Keratinocyte (primary cell): ENCODE measurements around the gene NDUFAB1.

ENCODE experiments used
- EZH2 ChIP-seq: IDR thresholded peaks from one replicate; pipeline ENCODE4 v1.6.1; 2012; ENCODE audit warnings: inconsistent platforms, mild to moderate bottlenecking, low read length, moderate library complexity
- TF ChIP-seq, protein P1 (sequence below), 3 experiments: IDR thresholded peaks in 1 of 3; conservative IDR thresholded peaks in 1 of 3; optimal IDR thresholded peaks in 1 of 3; 2 replicates in 2 of 3; 3 replicates in 1 of 3; pipeline versions ENCODE3 to v1.5.1; 2011; ENCODE audit warnings: low read length in 3 of 3, mild to moderate bottlenecking in 3 of 3, moderate library complexity in 2 of 3, control low read depth in 1 of 3, inconsistent platforms in 1 of 3; ENCODE audit not compliant: insufficient read depth in 2 of 3; ENCODE audit errors: extremely low read depth in 1 of 3

DNA sequence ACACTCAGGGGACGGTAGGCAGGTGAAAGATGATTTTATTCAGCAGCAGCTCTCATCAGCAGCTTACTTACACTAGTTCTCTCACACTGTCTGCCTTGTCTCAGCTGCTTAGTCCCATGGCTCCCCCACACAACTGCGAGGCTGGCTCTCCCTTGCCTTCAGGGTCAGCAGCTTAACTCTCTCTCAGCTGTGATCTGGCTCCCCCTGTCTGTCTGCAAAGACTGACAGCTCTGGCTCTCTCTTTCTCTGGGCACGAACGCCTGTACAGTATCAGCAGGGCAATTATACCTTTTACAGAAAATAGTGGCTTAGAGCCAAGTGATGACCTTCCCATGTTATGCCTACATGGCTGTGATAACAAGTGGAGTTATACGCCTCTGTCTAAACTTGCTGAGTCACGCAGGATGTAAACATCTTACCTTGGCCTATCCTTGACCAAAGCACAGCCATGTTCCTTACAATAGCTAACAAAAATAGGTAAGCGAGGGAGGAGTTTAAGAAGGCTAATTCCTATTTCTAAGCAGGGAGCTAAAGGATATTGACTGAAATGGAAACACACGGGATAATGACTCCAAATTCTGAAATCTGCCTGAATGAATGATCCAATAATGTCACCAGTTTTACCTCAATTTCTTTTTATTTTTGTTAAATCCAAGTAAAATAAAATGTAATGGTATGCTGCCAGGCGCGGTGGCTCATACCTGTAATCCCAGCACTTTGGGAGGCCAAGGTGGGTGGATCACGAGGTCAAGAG lies 1.1 kb upstream of the NDUFAB1 start:
- TF ChIP-seq, protein P1, sequence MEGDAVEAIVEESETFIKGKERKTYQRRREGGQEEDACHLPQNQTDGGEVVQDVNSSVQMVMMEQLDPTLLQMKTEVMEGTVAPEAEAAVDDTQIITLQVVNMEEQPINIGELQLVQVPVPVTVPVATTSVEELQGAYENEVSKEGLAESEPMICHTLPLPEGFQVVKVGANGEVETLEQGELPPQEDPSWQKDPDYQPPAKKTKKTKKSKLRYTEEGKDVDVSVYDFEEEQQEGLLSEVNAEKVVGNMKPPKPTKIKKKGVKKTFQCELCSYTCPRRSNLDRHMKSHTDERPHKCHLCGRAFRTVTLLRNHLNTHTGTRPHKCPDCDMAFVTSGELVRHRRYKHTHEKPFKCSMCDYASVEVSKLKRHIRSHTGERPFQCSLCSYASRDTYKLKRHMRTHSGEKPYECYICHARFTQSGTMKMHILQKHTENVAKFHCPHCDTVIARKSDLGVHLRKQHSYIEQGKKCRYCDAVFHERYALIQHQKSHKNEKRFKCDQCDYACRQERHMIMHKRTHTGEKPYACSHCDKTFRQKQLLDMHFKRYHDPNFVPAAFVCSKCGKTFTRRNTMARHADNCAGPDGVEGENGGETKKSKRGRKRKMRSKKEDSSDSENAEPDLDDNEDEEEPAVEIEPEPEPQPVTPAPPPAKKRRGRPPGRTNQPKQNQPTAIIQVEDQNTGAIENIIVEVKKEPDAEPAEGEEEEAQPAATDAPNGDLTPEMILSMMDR (optimal IDR thresholded peaks at IDR 0.05 in 1 of 3, IDR thresholded peaks at IDR 0.05 in 1 of 3, conservative IDR thresholded peaks at IDR 0.05 in 1 of 3; ENCODE audit: extremely low read depth in 1 of 3, insufficient read depth in 2 of 3, low read length in 3 of 3): peak in 2 of 3 experiments; percentile 12 to 23
- TF ChIP-seq EZH2: no peak
